Endothelial cell of umbilical vein (primary cell): ENCODE results near the gene SNN. TPM values are rescaled to one million over a fixed set of nuclear protein-coding genes. Genes with fewer than 3 reads are reported as not detected.

ENCODE experiments used
- BruUV-seq: library from RNA; stranded (reverse); fragments of 400-500 nt; replicated peaks from 2 replicates; lab custom pipeline; 2021; lab: Mats Ljungman, UMichigan
- CTCF ChIA-PET: fragments of 300-600, 350-600 bp; sonication (Branson Sonifier 250); formaldehyde crosslinking; loops from one replicate; lab custom pipeline; 2021; ENCODE audit warnings: antibody characterized with exemption, inconsistent platforms; lab: Charles Lee
- POLR2A ChIA-PET: fragments of 300-600, 350-600 bp; sonication (Branson Sonifier 250); formaldehyde crosslinking; loops from one replicate; lab custom pipeline; 2021; ENCODE audit warnings: antibody characterized with exemption, inconsistent platforms; lab: Charles Lee
- DNase-seq: peaks from one replicate; pipeline ENCODE4 v3.0.0-alpha.2; 2011; ENCODE audit warnings: low read depth, low spot score
- FAIRE-seq: peaks from 2 replicates; lab custom pipeline; 2011; peaks lifted over from hg19 to GRCh38; lab: Jason Lieb, UNC
- H2AFZ ChIP-seq: 2 replicates; pipeline ENCODE4 v1.6.0; 2012; ENCODE audit warnings: low read depth, low read length, control low read depth, inconsistent platforms
- H3K27ac ChIP-seq: 2 replicates; pipeline ENCODE4 v1.5.1; 2011; ENCODE audit warnings: low read depth, mild to moderate bottlenecking, control low read depth, low read length, moderate library complexity; ENCODE audit not compliant: insufficient read depth
- H3K27me3 ChIP-seq, 2 experiments: 2 replicates each; pipeline versions ENCODE4 v1.6.0 to v1.6.1; 2011; ENCODE audit warnings: low read length in 2 of 2, mixed read lengths in 1 of 2; ENCODE audit not compliant: control insufficient read depth in 2 of 2, insufficient read depth in 2 of 2
- H3K36me3 ChIP-seq, 2 experiments: 2 replicates in 1 of 2; 3 replicates in 1 of 2; pipeline ENCODE4 v1.5.1; 2011; ENCODE audit warnings: low read length in 2 of 2, mild to moderate bottlenecking in 1 of 2, moderate library complexity in 1 of 2; ENCODE audit not compliant: control insufficient read depth in 2 of 2, insufficient read depth in 2 of 2; ENCODE audit errors: extremely low read depth in 1 of 2
- H3K4me1 ChIP-seq: 3 replicates; pipeline ENCODE4 v1.5.1; 2011; ENCODE audit warnings: mild to moderate bottlenecking, low read length; ENCODE audit not compliant: control insufficient read depth, insufficient read depth; ENCODE audit errors: extremely low read depth
- H3K4me2 ChIP-seq: 2 replicates; pipeline ENCODE4 v1.6.1; 2011; ENCODE audit warnings: low read length, control low read depth, mixed read lengths; ENCODE audit not compliant: insufficient read depth
- H3K4me3 ChIP-seq, 3 experiments: fragments of 200-600 bp in 1 of 3; sonication (generic), shearing (Covaris generic) in 1 of 3; replicated peaks in 1 of 3; 2 replicates each; pipeline ENCODE4 v1.5.1; 2011 to 2016; ENCODE audit warnings: control low read depth in 3 of 3, low read length in 3 of 3, mild to moderate bottlenecking in 2 of 3, inconsistent platforms in 1 of 3, low read depth in 1 of 3, moderate library complexity in 1 of 3; ENCODE audit not compliant: insufficient read depth in 1 of 3
- H3K79me2 ChIP-seq: 2 replicates; pipeline ENCODE4 v1.6.0; 2012; ENCODE audit warnings: low read length, inconsistent platforms; ENCODE audit not compliant: control insufficient read depth, insufficient read depth
- H3K9ac ChIP-seq: replicated peaks from 2 replicates; pipeline ENCODE3; 2011; ENCODE audit warnings: low read length, control low read depth; ENCODE audit not compliant: insufficient read depth; ENCODE audit errors: extremely low read depth
- H3K9me1 ChIP-seq: replicated peaks from 3 replicates; pipeline ENCODE4 v1.6.0; 2011; ENCODE audit warnings: mild to moderate bottlenecking, low read length; ENCODE audit not compliant: control insufficient read depth, insufficient read depth; ENCODE audit errors: extremely low read depth
- H3K9me3 ChIP-seq: replicated peaks from 2 replicates; pipeline ENCODE4 v1.5.1; 2012; ENCODE audit warnings: low read length, inconsistent platforms; ENCODE audit not compliant: control insufficient read depth, insufficient read depth
- H4K20me1 ChIP-seq: replicated peaks from 2 replicates; pipeline ENCODE3; 2011; ENCODE audit warnings: mild to moderate bottlenecking, low read length; ENCODE audit not compliant: control insufficient read depth, insufficient read depth; ENCODE audit errors: extremely low read depth
- CTCF ChIP-seq, 2 donors: IDR thresholded peaks; 1 replicate in 1 of 2; 2 replicates in 1 of 2; pipeline ENCODE4 v1.5.1; 2011; ENCODE audit warnings: low read length in 2 of 2, mild to moderate bottlenecking in 2 of 2, moderate library complexity in 2 of 2, control low read depth in 1 of 2, inconsistent platforms in 1 of 2, low read depth in 1 of 2; ENCODE audit not compliant: insufficient read depth in 1 of 2; ENCODE audit errors: extremely low read depth in 1 of 2
- EZH2 ChIP-seq: IDR thresholded peaks from 2 replicates; pipeline ENCODE4 v1.6.1; 2012; ENCODE audit warnings: borderline replicate concordance, low read depth, mild to moderate bottlenecking, moderate library complexity, low read length, inconsistent platforms; ENCODE audit not compliant: severe bottlenecking
- FOS ChIP-seq: IDR thresholded peaks from 2 replicates; pipeline ENCODE4 v1.6.1; 2011; ENCODE audit warnings: mild to moderate bottlenecking, low read length, moderate library complexity, borderline replicate concordance; ENCODE audit not compliant: insufficient read depth
- GATA2 ChIP-seq: IDR thresholded peaks from 2 replicates; pipeline ENCODE4 v1.7.0; 2011; ENCODE audit warnings: low read depth, mild to moderate bottlenecking, moderate library complexity, mixed read lengths, low read length; ENCODE audit not compliant: insufficient read length, insufficient read depth
- JUN ChIP-seq: IDR thresholded peaks from 2 replicates; pipeline ENCODE4 v1.6.1; 2011; ENCODE audit warnings: borderline replicate concordance, low read depth; ENCODE audit not compliant: insufficient read length, insufficient read depth
- MAX ChIP-seq: IDR thresholded peaks from 2 replicates; pipeline ENCODE4 v1.6.1; 2011; ENCODE audit not compliant: insufficient read depth, insufficient read length
- MYC ChIP-seq: IDR thresholded peaks from one replicate; pipeline ENCODE4 v1.6.1; 2011; ENCODE audit warnings: mild to moderate bottlenecking, low read depth, low read length
- POLR2A ChIP-seq: IDR thresholded peaks from 2 replicates; pipeline ENCODE4 v1.6.1; 2012; ENCODE audit warnings: low read depth, mild to moderate bottlenecking, control low read depth, low read length
- POLR2AphosphoS5 ChIP-seq: IDR thresholded peaks from 2 replicates; pipeline ENCODE4 v1.6.1; 2012; ENCODE audit warnings: low read depth, mild to moderate bottlenecking, control low read depth, low read length, moderate library complexity; ENCODE audit not compliant: insufficient read depth
- dilution Hi-C: fragments of 300-500 bp; cut with MboI; formaldehyde crosslinking; loops from one replicate; pipeline ENCODE4 v1.15.0; 2019; ENCODE audit warnings: low sequenced_read_pairs; ENCODE audit not compliant: extremely low pct_ligation_motif_present
- intact Hi-C: fragments of 100-400 bp; cut with micrococcal nuclease; formaldehyde crosslinking; loops from one replicate; pipeline ENCODE4 v1.10.0; 2022
- polyA plus RNA-seq, 4 experiments: library from polyadenylated mRNA; depleted of rRNA in 3 of 4; stranded (reverse) in 3 of 4; unstranded in 1 of 4; fragments of >200 nt; gene quantifications; 2 replicates each; pipeline versions ENCODE4 v1.2.1 to v1.2.3, GENCODE V29; 2011 to 2012; ENCODE audit warnings: missing spikeins in 1 of 4
- total RNA-seq: library from RNA; stranded (reverse); gene quantifications from 2 replicates; pipeline ENCODE4 v1.2.3, GENCODE V29; 2021

The SNN gene
- total and polyA plus RNA-seq, 2 donors (not counting 3 experiments of a cell fraction or from before 2014, with no cell fraction given): 17.7 to 24.1 TPM

DNA sequence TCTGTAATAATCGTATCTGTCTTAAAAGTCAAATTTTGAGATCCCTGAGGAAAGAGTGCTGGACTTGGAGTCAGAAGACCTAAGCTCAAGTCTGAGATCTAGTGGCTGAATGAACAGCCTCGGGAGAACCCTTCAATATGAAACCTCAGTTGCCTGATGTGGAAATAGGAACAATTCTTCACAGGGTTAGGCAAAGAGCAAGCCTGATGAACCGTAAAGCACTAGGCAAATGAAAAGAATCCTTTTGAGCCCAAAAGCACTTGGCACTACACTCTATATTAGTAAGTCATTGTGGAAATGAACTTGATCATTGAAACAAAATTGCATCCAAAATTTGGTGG, 54.2 kb downstream of the SNN start:
- ChIA-PET CTCF (interaction anchor here (1.2 kb wide), 1 partner anchor 326 kb away, joined by 3 read pairs; no protein-coding TSS in a partner anchor), POLR2A (no interaction called here)
- H4K20me1 ChIP-seq: no peaks in the 10 kb centered on the region
- H3K79me2 ChIP-seq: peaks cover 3% of the 10 kb centered on the region
- peaks cover 10 to 11% of the 10 kb centered on the region in 2 experiments for H3K36me3 ChIP-seq
- BruUV-seq: no TSS peak
- H3K4me3 ChIP-seq: no peak overlapping the region
- H3K4me2 ChIP-seq: no peak overlapping the region
- no peaks in the 10 kb centered on the region for H3K9me3 ChIP-seq
- FAIRE-seq: no peak
- no peak overlapping the region for H2AFZ ChIP-seq
- no peaks in the 10 kb centered on the region for H3K27me3 ChIP-seq
- no peaks in the 10 kb centered on the region for H3K4me1 ChIP-seq
- dilution Hi-C loops: no loop called here
- H3K27ac ChIP-seq: no peak overlapping the region
- H3K9me1 ChIP-seq: no peaks in the 10 kb centered on the region
- TF ChIP-seq POLR2A: no peak
- no peak for TF ChIP-seq MYC
- no peak for TF ChIP-seq GATA2
- TF ChIP-seq MAX: no peak
- no peak for TF ChIP-seq POLR2AphosphoS5
- no peak for TF ChIP-seq CTCF (IDR thresholded peaks at IDR 0.05; ENCODE audit: extremely low read depth in 1 of 2, insufficient read depth in 1 of 2, low read depth in 1 of 2, low read length in 2 of 2)
- H3K9ac ChIP-seq: no peak overlapping the region
- intact Hi-C loops: no loop called here
- no peak for DNase-seq

- H3K79me2 ChIP-seq: peaks cover 7% of the 10 kb centered on the region
- no peaks in the 10 kb centered on the region for H3K9me3 ChIP-seq
- no peak overlapping the region for H2AFZ ChIP-seq
- no peaks in the 10 kb centered on the region for H3K4me1 ChIP-seq
- no peaks in the 10 kb centered on the region for H4K20me1 ChIP-seq
- no peaks in the 10 kb centered on the region for H3K9me1 ChIP-seq
- BruUV-seq: no TSS peak
- ChIA-PET POLR2A (no interaction called here), CTCF (interaction anchor here (1.4 kb wide), 1 partner anchor 318 kb away, joined by 3 read pairs; no protein-coding TSS in a partner anchor)
- no peak for FAIRE-seq
- dilution Hi-C loops: no loop called here
- H3K27ac ChIP-seq: no peak overlapping the region
- H3K27me3 ChIP-seq: no peaks in the 10 kb centered on the region
- intact Hi-C loops: no loop called here
- no peak for TF ChIP-seq MAX
- TF ChIP-seq CTCF (IDR thresholded peaks at IDR 0.05; ENCODE audit: extremely low read depth in 1 of 2, insufficient read depth in 1 of 2, low read depth in 1 of 2, low read length in 2 of 2): no peak
- no peak for TF ChIP-seq POLR2AphosphoS5
- no peak for TF ChIP-seq MYC
- TF ChIP-seq EZH2: no peak
- TF ChIP-seq GATA2: no peak
- no peak for TF ChIP-seq JUN
- no peak for TF ChIP-seq POLR2A
- TF ChIP-seq FOS: no peak
- no peak overlapping the region for H3K4me2 ChIP-seq
- peaks cover 9 to 15% of the 10 kb centered on the region in 2 experiments for H3K36me3 ChIP-seq
- no peak overlapping the region for H3K9ac ChIP-seq
- no peak for DNase-seq
- no peak overlapping the region for H3K4me3 ChIP-seq
These were observed 57.2 kb downstream of the SNN start for GRCh38 chr16:11725457-11725856.
